GM18508 (cell line): ENCODE data around the gene PACS2.
"Not testable (repeated sequence)": the region's sequence is repeated elsewhere in the genome, so short reads cannot be mapped to it uniquely, and the experiment has no call there.

Source experiments
- ATAC-seq: cut with Tn5 transposase; IDR thresholded peaks from one replicate; pipeline ENCODE4 v1.9.1; 2021; ENCODE audit warnings: moderate number of reproducible peaks; ENCODE audit not compliant: insufficient read depth, unreplicated experiment

PACS2 gene

DNA sequence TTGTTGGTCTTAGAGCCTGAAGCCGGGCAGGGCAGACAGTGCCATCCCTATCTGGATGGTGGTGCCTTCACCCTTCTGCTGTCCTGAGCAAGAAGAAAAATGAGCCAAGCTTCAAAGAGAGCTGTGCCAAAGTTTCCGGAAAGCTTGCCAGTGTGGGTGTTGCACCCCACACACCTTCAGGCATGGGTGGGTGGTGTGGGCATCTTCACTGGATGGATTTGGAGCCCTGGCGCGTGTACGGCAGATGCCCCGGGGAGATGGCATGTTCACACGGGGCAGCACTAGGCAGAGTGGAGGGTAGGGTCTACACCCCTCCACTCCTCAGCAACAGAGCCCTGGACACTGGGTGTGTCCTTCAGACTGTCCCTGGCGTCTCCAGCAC is 33.0 kb downstream of the PACS2 start:
- ATAC-seq = no peak

DNA sequence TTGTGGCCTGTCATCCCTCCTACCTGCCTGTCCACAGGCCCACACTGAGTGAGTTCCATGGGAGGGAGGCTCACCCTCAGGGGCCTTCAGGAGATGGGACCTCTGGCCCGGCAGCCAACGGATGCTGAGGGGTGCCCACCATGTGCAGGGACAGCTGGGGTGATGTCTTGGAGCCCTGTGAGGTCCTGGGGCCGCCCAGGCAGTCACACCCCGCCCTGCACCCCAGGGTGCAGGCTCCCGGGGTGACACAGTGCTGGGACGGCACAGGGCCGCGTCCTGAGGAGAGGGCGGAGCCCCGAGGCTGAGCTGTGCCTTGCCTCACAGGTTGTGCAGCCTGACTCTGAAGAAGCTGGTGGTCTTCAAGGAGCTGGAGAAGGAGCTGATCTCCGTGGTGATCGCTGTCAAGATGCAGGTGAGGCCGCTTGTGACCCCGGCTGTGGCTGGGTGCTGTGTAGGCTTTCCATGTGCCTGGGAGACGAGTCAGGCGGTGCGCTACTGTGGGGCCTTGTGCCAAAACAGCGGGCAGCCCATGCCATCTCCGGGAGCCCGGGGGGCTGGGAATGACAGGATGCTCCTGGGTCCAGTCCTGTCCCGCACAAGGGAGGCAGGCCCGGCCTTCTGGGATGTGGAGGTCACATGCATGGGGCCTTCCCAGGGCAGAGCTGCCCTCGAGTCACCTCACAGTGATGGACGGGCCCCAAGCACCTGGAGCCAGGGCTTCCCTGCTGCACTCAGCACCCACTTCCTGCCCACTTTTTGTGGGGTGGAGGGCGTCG is 33.8 kb downstream of the PACS2 start:
- no peak for ATAC-seq

GRCh38 chr14:105348945-105349699 is 34.6 kb downstream of the PACS2 start:
- ATAC-seq = no peak

GRCh38 chr14:105349992-105350391 is 35.4 kb downstream of the PACS2 start:
- ATAC-seq = no peak

DNA sequence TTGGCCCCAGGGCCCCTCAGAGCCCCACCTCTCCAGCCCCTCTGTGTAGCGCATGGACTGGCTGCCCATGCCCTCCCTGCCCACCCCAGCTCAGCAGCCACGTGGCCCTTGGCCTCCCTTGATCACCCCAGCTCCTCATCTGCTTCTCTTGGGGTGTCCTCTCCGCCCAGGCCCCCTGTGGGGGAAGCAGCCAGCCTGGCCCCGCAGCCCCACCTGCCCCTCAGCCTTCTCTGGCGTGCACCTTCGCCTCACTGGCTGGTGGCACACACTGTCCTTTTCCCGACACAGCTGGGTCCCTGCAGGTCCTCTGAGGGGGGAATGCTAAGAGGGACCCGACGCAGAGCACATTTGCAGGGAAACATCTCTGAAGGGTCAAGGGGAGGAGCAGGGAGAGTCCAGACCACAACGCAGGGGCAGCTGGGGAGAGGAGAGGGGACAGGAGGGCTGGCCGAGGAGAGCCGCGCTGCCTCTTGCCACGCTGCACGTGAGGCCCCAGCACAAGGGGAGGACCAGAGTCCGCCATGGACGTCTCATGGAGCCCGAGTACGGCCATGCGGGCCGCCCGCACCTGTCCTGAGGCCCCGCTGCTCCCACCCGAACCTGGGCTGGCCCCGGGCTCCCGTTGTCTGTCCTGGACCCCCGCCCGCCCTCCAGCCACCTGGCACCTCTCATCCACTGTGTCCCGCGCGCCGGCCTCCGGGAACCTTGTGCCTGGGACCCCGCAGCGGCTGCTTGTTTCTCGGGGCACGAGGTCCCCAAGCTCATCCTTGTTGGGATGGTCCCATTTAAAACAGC is 36.1 kb downstream of the PACS2 start:
- no peak for ATAC-seq

GRCh38 chr14:105351410-105351809 is 36.9 kb downstream of the PACS2 start:
- no peak for ATAC-seq

- no peak for ATAC-seq
These were observed 37.6 kb downstream of the PACS2 start for GRCh38 chr14:105351920-105352851.

DNA sequence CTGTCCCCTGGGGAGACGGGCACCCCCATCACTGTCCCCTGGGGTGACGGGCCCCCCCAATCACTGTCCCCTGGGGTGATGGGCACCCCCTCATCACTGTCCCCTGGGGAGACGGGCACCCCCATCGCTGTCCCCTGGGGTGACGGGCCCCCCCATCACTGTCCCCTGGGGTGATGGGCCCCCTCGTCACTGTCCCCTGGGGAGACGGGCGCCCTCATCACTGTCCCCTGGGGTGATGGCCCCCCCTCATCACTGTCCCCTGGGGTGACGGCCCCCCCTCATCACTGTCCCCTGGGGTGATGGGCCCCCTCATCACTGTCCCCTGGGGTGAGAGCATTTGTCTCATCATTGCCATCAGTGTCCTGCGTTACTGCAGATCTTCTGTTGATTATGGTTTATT is 38.6 kb downstream of the PACS2 start:
- ATAC-seq = no peak

DNA sequence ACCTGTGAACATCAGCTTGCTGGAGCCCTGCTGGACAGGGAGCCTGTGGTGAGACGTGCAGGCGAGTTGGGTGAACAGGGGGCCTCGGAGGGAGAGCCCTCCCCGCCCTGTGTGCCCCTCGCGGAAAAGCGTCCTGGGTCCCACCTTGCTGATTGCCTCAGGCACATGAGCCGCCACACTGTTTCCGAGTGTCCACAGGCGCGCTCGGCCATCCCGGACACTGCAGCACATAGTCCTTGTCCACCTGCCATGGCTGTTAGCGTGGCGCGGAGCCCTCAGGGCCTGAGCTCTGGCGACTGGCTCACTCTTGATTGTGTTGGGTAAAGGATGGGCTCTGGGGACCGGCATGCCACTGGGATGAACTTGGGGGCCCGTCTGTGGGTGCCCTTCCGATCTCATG is 40.0 kb downstream of the PACS2 start:
- ATAC-seq = no peak

DNA sequence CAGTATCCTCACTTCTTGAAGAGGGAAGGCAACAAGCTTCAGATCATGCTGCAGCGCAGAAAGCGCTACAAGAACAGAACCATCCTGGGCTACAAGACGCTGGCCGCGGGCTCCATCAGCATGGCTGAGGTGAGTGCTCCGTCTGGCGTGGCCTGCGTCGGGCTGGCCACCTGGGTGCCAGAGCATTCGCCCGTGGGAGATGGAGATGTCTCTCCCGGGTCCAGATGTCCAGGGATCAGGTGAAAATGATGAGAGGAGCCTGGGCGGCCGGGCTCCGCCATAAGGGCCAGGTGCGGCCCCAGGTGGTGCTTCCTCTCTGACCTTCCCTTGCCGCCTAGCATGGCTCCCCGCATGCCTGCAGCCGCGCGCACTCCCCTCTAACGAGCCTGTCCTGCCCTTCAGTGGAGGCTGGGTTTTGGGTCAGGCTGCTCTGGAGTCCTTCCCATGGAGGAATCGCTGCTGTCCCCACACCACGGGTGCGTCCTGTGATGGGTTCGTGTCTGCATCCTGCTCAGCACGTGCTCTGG is 40.6 kb downstream of the PACS2 start:
- ATAC-seq = no peak

- no peak for ATAC-seq
These were observed 41.5 kb downstream of the PACS2 start for GRCh38 chr14:105355850-105356604.

DNA sequence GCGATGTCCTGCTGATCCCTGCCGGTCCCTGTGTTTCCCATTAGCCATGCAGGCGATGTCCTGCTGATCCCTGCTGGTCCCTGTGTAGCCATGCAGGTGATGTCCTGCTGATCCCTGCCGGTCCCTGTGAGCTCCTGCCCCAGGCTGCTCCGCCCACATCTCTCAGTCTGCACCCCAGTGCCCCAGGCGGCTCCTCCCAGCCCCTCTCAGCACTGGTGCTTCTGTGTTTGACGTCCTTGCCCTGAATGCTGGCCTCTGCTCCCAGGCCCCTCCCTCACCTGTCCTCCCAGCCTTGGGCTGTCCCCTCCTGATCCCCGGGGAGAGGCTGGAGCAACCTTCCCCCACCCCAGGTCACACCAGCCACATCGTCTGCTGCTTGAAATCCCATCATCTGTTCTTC is 42.4 kb downstream of the PACS2 start:
- no peak for ATAC-seq

GRCh38 chr14:105357626-105358025 is 43.1 kb downstream of the PACS2 start:
- ATAC-seq = no peak

DNA sequence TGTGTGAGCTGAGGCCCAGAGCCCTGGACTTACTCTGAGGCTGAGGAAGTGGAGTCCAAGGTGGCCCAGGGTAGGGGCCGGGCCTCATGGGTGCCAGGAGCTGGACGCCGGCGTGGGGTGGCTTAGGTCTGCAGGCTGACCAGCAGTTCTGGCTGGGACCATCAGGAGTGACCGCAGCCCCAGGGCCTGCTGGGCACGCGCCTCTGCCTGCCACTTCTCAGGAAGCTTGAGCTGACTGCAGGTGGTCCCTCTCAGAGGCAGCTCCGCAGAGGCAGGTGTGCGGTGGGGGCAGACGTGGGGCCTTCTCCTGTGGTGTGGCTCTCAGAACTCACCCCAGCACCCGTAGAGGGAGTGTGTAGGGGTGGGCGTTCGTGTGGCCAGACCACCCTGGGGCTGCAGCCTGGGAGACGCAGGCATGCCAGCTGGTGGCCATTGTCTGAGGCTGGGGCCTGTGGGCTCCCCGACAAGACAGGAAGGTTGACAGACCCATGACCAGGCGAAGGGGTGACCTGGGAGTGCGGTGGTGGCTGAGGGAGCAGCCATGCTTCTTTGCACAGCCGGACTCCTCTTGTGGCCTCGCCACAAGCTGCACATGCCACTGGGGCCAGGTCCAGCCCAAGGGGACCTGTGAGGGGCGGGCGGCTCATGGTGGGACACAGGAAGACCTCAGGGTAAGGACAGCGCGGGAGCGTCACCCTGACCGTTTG is 43.7 kb downstream of the PACS2 start:
- no peak for ATAC-seq

GRCh38 chr14:105358943-105359342 is 44.4 kb downstream of the PACS2 start:
- ATAC-seq = no peak

DNA sequence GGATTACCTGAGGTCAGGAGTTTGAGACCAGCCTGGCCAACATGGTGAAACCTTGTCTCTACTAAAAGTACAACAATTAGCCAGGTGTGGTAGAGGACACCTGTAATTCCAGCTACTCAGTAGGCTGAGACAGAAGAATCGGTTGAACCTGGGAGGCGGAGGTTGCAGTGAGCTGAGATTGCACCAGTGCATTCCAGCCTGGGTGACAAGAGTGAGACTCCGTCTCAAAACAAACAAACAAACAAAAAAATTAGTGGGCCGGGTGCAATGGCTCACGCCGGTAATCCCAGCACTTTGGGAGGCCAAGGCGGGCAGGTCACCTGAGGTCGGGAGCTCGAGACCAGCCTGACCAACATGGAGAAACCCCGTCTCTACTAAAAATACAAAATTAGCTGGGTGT is 46.9 kb downstream of the PACS2 start:
- not testable (repeated sequence) for ATAC-seq

- no peak for ATAC-seq
These were observed 49.5 kb downstream of the PACS2 start for GRCh38 chr14:105363847-105364708.

DNA sequence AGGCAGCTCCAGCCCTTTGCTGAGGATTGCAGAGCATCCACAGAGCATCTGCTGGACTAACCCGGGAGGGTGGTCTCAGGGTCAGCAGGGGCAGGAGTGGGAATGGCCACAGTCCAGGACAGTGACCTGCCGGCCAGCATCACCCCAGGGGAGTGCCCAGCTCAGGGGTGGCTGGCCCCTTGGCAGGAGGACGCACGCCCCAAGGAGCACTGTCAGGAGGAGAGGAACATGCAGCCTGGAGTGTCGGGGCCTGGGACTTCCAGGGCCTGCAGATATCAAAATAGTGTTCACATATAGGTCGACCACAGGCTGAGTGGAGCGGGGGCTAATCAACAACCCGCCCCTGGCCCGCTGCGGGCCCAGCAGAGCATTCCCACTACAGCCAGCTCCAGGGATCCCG is 50.6 kb downstream of the PACS2 start:
- ATAC-seq = no peak
